SK-MEL-5 (cell line): ENCODE measurements around the gene POLD3. TPM values are rescaled to one million over a fixed set of nuclear protein-coding genes. Genes with fewer than 3 reads are reported as not detected.

Experiments used
- DNase-seq: peaks from one replicate; pipeline ENCODE4 v3.0.0-alpha.2; 2016; ENCODE audit warnings: low read depth, low spot score
- in situ Hi-C: cut with HindIII; loops from 2 replicates; pipeline ENCODE4 v1.10.0; 2016; ENCODE audit warnings: low sequenced_read_pairs, high pct_unique_total_duplicates, low pct_unique_long_range_greater_than_20kb
- total RNA-seq: library from RNA; depleted of rRNA; stranded (reverse); fragments of >200 nt; shearing (Covaris generic); gene quantifications from 2 replicates; pipeline ENCODE4 v1.2.3, GENCODE V29; 2014

Gene POLD3
- total RNA-seq, 1 experiment from 2014 or later: 17.5 TPM

DNA sequence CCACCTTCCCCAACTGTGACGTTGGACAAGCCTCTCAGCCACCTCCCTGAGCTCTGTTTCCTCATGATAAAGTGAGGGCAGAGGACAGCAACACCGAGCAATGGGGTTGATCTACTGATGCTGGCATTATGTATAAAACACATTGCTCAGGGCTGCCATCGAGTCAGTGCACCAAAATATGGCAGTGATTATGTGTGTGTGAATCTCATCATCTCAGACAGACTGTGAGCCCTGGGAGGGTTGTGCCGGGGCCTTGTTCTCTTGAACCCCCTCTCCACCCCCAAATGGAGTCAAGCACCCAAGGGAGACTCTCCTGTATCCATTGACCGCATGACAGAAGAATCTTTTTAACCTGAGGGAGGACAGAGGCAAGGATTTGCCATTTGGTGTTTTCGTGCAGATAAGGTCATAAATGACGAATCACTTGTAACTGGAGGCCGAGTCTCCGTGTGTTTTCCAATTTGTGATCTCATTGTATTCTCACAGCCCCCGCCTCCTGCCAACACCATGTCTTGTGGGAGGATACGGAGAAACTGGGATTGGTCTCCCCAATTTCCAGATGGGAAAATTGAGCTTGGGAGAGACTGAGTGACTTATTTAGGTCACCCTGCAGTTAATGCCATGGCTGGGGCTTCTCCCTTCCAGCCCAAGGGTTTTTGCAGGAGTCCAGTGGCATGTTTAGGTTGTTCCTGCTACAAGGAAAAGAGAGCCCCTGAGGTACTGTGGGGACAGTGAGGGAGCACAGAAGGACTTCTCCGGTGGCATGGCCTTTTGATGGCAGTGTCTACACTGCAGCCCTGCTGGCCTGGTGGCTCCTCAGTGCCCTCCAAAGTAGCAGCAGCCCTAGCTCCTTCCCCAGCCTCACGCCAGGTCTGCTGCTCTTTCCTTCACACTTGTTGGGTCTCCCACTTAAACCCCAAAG lies 86.5 kb downstream of the POLD3 start:
- in situ Hi-C loops: no loop called here
- DNase-seq: no peak

- no peak for DNase-seq
- in situ Hi-C loops: no loop called here
These were observed 87.1 kb downstream of the POLD3 start for GRCh38 chr11:74679513-74679865.

DNA sequence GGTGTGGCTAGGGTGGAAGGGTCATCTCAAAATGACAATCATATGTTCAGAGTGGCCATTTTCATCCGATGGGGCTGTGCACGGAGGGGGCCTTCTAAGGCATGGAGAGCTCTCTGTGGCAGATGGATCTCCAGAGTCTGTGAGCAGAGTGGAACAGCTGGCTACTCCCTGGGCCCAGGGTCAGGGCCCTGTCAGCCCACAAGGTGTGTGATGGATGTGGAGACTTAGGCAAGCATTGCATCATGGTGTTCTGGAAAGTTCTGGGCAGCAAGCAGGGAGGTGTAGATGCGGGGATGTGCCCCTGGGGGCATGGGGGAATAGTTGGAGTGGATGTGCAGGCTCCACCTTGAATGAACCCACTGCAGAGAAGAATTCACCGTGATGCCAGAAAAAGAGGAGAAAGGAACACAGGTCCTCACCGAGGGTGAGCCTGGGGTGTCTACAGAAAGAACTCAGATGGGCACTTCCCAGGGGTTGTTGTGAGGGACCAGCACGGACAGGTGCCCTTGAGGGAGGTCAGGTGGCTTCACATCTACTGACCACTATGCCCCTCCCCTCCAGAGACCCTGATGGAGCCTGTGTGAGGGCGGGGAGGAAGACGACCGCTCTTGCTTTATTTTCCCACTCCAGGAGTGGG lies 87.8 kb downstream of the POLD3 start:
- DNase-seq: no peak
- in situ Hi-C loops: no loop called here

DNA sequence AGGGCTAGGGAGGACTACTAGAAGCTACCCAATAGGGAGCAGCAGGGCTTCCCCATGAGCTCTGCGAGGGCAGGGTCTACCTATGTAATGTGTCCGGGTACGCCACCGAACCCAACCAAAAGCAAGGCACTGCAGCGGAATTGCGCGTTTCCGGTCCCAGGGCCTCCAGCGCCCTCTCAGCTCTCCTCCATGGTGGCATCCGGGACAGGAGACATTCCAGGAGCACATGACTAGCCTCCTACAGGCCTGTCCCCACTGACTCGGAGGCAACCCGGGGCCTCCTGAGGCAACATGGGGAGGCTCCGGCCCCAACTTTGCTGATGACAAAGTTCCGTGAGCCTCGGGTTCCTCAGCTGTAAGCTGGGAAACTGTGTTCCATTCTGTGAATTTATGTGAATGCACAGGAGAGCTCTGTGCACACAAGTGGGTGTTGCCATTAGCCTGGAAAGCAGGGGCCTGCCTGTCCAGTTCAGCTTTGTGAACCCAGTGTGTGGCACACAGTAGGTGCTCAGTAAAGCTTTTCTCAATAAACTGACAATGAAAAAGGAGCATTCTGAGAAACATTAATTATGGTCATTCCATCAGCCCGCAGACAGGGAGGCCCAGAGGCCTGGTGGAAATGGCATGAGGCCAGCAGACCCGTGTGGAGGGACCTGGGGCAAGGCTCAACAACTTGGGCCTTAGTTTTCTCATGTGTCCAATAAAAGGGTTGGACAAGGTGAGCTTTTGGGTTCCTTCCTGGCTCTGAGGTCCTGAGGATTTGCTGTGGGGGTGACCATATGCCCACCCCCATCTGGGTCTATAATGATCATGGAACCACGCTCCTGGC lies 88.5 kb downstream of the POLD3 start:
- in situ Hi-C loops: no loop called here
- DNase-seq: no peak

DNA sequence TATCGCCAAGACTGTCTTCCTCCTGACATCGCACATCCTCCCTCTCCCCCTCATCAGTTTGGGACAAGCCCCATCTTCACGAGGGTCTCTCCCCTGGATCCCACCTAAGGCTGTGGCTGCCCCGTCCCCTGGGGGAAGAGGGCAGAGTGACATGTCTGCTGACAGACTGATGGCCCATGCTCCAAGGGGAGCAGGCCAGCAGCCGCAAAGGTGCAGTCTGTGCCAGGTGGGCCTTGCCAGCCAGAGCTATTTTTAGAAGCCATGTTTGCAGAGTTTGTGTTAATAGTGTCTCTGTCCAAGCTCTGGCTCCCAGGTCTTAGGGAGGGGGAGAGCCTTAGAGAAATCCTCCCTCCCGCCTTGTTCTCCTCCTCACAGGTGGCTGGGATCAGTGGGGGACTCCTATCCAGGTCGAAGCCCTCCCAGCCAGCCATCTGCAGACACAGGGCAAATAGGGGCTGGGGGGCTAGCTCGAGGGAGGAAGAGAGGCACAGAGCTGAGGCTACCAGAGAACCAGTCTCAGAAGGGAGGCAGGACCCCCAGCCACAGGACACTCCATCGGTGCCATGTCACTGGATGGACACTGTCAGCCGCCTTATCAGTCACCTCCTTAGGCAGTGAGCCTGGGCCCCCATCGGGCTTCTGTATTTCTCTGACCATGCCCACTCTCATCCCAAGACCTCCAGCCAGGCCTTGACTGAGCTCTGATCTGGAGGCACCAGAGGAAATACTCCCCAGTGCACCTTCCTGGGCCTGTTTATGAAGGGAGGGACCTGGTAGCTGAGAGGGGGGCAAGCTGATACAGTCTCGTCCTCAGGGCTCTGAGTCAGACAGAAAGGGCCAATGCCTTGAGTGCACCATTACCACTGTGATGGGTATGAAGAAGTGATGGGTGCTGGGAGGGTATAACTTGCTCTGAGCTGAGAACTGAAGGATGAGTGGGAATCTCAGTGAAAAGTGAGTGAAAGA lies 89.6 kb downstream of the POLD3 start:
- in situ Hi-C loops: no loop called here
- no peak for DNase-seq

DNA sequence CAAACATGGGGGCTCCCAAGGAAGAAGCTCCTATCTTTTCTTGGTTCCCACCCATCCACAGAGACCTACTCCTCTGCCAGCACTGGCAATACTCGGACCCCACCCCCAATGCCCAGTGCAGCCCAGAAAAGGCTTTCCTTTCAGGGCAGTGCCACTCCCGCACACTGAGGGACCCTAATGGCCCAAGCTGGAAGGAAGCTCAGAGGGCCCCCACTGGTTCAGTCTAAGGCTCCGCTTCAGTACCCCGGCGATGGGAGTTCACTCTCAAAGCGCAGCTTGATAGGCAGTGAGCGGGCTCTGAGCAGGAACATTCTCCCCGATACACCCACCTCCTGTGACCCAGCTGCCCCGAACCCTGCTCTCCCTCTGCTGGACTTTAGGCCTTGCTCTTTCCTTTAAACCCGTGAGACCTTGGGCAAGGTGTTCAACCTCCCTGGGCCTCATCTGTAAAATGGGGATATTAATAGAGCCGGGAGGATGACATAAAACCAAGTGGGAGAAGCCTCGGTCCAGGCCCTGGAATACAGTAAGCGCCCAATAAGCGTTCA lies 90.4 kb downstream of the POLD3 start:
- in situ Hi-C loops: no loop called here
- no peak for DNase-seq

- DNase-seq: peak; percentile 72
- in situ Hi-C loops: no loop called here
These were observed 91.0 kb downstream of the POLD3 start for GRCh38 chr11:74683279-74683871.

DNA sequence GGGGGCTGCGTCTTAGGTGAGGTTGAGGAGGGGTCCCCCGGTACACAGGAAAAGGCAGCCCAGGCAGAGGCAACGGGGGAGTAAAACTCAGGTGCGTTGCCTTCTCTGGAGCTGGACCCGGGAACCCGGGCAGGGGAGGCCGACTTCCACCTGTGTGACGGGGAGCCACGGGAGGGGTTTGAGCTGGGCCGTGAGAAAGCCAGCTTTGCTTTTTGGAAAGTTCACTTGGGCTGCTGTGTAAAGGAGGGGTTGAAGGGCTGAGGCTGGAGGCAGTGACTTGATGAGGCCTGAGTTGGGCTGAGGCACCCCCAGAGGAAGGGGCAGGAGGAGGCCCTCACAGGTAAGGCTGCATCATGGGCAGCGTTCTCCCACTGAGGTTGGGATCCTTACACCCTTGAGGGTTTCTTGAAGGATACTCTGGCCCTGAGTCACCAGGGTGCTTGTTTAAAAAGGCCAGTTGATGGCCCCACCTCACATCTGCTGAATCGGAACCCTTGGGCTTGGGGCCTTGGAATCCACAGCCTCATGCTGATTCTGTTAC lies 91.6 kb downstream of the POLD3 start:
- in situ Hi-C loops: no loop called here
- DNase-seq: no peak

DNA sequence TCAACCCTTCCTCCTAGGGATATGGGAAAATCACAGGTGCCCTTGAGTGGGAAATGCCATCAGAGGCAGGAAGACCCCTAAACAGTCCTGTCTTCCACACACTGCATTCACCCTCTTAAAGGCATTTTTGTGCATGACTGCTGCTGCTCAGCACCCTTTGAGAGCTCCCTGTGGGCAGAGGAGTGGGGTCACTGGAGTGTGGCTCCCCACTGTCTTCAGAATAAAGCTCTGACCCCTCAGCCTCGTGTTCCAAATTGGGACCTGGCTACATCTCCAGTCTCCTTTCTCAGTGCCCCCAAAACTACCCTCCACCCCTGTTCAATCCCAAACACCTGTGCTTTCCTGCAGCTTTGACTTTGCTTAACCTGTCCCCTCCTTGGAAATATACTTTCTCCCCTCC lies 92.3 kb downstream of the POLD3 start:
- DNase-seq: no peak
- in situ Hi-C loops: no loop called here

GRCh38 chr11:74685338-74685737 lies 93.0 kb downstream of the POLD3 start:
- no peak for DNase-seq
- in situ Hi-C loops: no loop called here

- DNase-seq: no peak
- in situ Hi-C loops: no loop called here
These were observed 93.5 kb downstream of the POLD3 start for GRCh38 chr11:74685905-74686304.

DNA sequence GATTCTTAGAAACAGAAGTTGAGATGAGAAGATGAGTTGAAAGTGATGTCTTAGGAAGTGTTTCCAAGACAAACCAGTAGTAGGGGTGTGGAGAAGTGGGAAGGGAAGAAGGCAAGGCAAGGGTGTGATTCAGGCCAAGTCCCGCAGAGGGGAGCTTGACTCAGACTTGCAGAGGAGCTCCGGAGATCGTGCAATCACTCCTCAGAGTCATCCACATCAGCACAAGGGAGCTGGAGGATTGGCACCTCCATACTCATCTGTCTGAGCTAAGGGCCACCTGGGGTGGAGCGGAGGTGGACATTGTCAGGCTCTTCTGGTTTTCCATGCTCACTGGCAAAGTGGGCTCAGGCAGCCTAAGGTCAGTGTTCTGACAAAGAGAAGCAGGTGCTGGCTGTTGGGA lies 94.4 kb downstream of the POLD3 start:
- in situ Hi-C loops: no loop called here
- no peak for DNase-seq

GRCh38 chr11:74687237-74688023 lies 95.0 kb downstream of the POLD3 start:
- DNase-seq: no peak
- in situ Hi-C loops: no loop called here

DNA sequence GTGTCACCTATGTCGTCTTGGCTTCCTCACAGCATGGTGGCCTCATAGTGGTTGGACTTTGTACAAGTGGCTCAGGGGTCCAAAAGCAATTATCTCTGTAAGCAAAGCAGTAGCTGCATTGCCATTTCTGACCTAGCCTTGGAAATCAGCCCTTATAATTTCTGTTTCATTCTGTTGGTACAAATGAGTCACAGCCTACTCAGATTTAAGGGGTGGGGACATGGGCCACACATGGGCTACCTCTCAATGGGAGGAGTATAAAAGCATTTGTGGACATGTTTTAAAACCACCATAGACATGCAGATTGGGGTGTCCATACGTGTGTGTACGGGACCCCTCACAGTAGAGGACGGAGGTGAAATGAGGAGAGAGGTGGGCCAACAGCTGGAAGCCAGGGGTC lies 97.3 kb downstream of the POLD3 start:
- in situ Hi-C loops: no loop called here
- no peak for DNase-seq

DNA sequence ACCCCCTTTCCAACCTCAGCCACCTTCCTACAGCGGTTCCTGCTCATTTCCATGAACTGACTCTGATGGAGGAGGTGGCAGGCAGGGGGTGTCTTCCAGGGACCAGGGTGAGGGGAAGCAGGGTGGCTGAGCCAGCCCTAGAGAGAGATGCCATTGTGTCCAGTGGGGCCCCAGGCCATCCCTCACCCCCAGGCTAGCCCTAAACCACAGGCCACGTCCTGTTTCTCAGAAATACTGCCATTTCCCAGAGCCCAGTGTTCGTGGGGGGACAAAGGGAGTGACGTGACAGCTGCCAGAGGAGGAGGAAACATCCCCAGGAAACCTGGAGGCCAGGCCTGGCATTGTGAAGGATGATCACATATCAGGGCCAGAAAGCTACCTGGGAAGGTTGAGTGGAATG lies 99.4 kb downstream of the POLD3 start:
- DNase-seq: no peak
- in situ Hi-C loops: no loop called here
